Measurements from ENCODE around the gene OXTR. TPM values are rescaled to one million over a fixed set of nuclear protein-coding genes. Genes with fewer than 3 reads are reported as not detected.

OXTR gene
- 0.13 and 0.76 TPM in 2 replicates for total RNA-seq

GRCh38 chr3:8769088-8769822 is at the start of gene OXTR:
TSS of gene OXTR (minus strand) at chr3:8769613. CDS start at chr3:8768187, 1,426 bp downstream.

GRCh38 chr3:8733332-8734094 is 35.9 kb downstream of the OXTR start, which contains the start of gene CAV3:
TSS of gene CAV3 (plus strand) at chr3:8733802. CDS start at chr3:8733877, 75 bp downstream.

Other genes with a start within 250 kb of the OXTR start
- 0.11 TPM in 1 of 2 replicates, not detected in the other for gene SSUH2, start 124.8 kb downstream of the OXTR start, total RNA-seq
- gene CAV3, start 35.8 kb downstream of the OXTR start, total RNA-seq: not detected in 2 replicates
- gene RAD18, start 193.9 kb upstream of the OXTR start, total RNA-seq: 11.4 and 17.9 TPM in 2 replicates

Data from articular chondrocyte of knee joint (primary cell).